CD4-positive, alpha-beta T cell treated with Interleukin-12 subunit alpha and Interleukin-12 subunit beta, for 1 hour (primary cell): Measurements from ENCODE around the gene ZBTB16.
A peak's percentile ranks its signal among the peaks of the same experiment; 100 is the strongest.

Experiments
- DNase-seq: peaks from one replicate; pipeline ENCODE4 v3.0.0-alpha.2; 2020

Gene ZBTB16

GRCh38 chr11:114059278-114059983 lies at the start of gene ZBTB16:
ZBTB16 (plus strand) TSS chr11:114059711; CDS start chr11:114063301, 3,590 bp downstream.
- peak; percentile 71 for DNase-seq

- no peak for DNase-seq
These were observed 48.6 kb upstream of the ZBTB16 start for GRCh38 chr11:114010931-114011330.

GRCh38 chr11:114011443-114011842 lies 48.1 kb upstream of the ZBTB16 start:
- no peak for DNase-seq

GRCh38 chr11:114015117-114015516 lies 44.4 kb upstream of the ZBTB16 start:
- DNase-seq = no peak

GRCh38 chr11:114016986-114017385 lies 42.5 kb upstream of the ZBTB16 start:
- DNase-seq = no peak

- DNase-seq = no peak
These were observed 41.8 kb upstream of the ZBTB16 start for GRCh38 chr11:114017723-114018122.

- DNase-seq = no peak
These were observed 40.5 kb upstream of the ZBTB16 start for GRCh38 chr11:114019046-114019445.

- no peak for DNase-seq
These were observed 39.9 kb upstream of the ZBTB16 start for GRCh38 chr11:114019574-114019973.

GRCh38 chr11:114025329-114025907 lies 34.1 kb upstream of the ZBTB16 start:
- DNase-seq = no peak

GRCh38 chr11:114026355-114026754 lies 33.2 kb upstream of the ZBTB16 start:
- peak; percentile 35 for DNase-seq

GRCh38 chr11:114027391-114027790 lies 32.1 kb upstream of the ZBTB16 start:
- no peak for DNase-seq

GRCh38 chr11:114027926-114028325 lies 31.6 kb upstream of the ZBTB16 start:
- DNase-seq = no peak

GRCh38 chr11:114031246-114031966 lies 28.1 kb upstream of the ZBTB16 start:
- DNase-seq = no peak

- DNase-seq = no peak
These were observed 27.6 kb upstream of the ZBTB16 start for GRCh38 chr11:114031967-114032320.

- no peak for DNase-seq
These were observed 26.4 kb upstream of the ZBTB16 start for GRCh38 chr11:114033066-114033465.

GRCh38 chr11:114033572-114033971 lies 25.9 kb upstream of the ZBTB16 start:
- no peak for DNase-seq

GRCh38 chr11:114034956-114035355 lies 24.6 kb upstream of the ZBTB16 start:
- DNase-seq = no peak

GRCh38 chr11:114036147-114036811 lies 23.2 kb upstream of the ZBTB16 start:
- DNase-seq = peak; percentile 59

- no peak for DNase-seq
These were observed 22.6 kb upstream of the ZBTB16 start for GRCh38 chr11:114036958-114037357.

- DNase-seq = no peak
These were observed 20.0 kb upstream of the ZBTB16 start for GRCh38 chr11:114039551-114039950.

- DNase-seq = no peak
These were observed 18.8 kb upstream of the ZBTB16 start for GRCh38 chr11:114040706-114041211.

- DNase-seq = no peak
These were observed 17.3 kb upstream of the ZBTB16 start for GRCh38 chr11:114042234-114042633.
